CD4-positive, alpha-beta T cell treated with Interleukin-6 for 4 hours (primary cell): ENCODE data around the gene ETFDH.

Experiments used
- DNase-seq: peaks from one replicate; pipeline ENCODE4 v3.0.0-alpha.2; 2020; ENCODE audit warnings: mixed read lengths

Gene ETFDH

DNA sequence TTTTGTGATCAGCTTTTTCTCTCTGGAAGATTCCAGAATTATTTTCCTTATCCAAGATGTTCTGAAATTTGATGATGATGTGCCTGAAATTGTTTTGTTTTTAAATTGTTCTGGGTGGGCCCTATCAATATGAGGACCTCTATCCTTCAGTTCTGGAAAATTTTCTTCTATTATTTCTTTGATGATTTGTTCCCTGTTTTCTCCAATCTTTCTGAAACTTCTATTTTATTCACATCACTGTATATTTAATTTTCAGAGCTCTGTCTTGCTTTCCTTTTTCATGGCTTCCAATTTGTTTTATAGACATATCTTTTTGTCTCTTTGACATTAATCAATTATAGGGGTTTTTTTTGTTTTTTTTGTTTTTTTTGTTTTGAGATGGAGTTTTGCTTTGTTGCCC, 84.5 kb downstream of the ETFDH start:
- DNase-seq: no peak

DNA sequence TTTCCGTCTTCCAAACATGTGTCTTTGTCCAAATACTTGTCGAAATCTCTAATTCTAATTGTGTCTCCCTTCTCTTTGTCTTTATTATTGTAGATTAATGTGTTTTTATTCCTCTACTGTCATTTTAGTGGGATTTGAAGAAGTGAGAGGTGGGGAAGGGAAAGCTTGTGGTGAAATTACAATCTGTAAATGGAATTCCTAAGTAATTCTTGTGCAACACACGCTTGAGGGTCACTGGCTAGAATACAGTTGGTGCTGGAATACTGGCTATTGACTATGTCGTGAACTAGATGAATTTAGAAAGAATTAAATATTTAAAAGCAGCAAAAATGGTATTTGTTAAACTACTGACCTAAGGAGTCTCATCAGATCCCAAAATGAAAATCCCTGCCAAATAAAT, 86.0 kb downstream of the ETFDH start:
- DNase-seq: no peak

DNA sequence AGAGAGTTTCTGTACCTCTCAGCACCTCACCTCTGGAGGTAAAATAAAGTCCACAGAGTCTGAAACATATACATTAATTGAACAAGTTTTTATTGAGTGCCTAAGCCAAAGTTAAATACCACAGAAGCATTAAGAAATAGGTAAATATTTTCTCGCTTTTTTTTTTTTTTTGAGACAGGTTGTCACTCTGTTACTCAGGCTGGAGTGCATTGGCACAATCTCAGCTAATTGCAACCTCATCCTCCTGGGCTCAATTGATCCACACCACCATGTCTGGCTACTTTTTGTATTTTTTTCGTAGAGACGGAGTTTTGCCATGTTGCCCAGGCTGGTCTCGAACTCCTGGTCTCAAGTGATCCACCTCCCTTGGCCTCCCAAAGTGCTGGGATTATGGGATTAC, 86.6 kb downstream of the ETFDH start:
- no peak for DNase-seq
